Measurements from ENCODE around the gene ONECUT1.

ONECUT1 gene

GRCh38 chr15:52797625-52798501 is 7.7 kb upstream of the ONECUT1 start:
- DNase-seq (ENCODE audit: low spot score), result no peak

GRCh38 chr15:52796753-52797520 is 6.8 kb upstream of the ONECUT1 start:
- no peak for DNase-seq (ENCODE audit: low spot score)

- DNase-seq (ENCODE audit: low spot score), result no peak
Measured at GRCh38 chr15:52796228-52796521, 6.0 kb upstream of the ONECUT1 start.

GRCh38 chr15:52795464-52796227 is 5.5 kb upstream of the ONECUT1 start:
- DNase-seq (ENCODE audit: low spot score), result no peak

- DNase-seq (ENCODE audit: low spot score), result no peak
Measured at GRCh38 chr15:52794665-52795463, 4.7 kb upstream of the ONECUT1 start.

GRCh38 chr15:52791776-52792175 is 1.6 kb upstream of the ONECUT1 start:
- no peak for DNase-seq (ENCODE audit: low spot score)

GRCh38 chr15:52790941-52791751 is 1.0 kb upstream of the ONECUT1 start:
- peak; percentile 41 for DNase-seq (ENCODE audit: low spot score)

- DNase-seq (ENCODE audit: low spot score), result peak; percentile 27
Measured at GRCh38 chr15:52789601-52790168, 451 bp downstream of the ONECUT1 start.

- DNase-seq (ENCODE audit: low spot score), result no peak
Measured at GRCh38 chr15:52789008-52789600, 1.0 kb downstream of the ONECUT1 start.

- DNase-seq (ENCODE audit: low spot score), result no peak
Measured at GRCh38 chr15:52788099-52788986, 1.8 kb downstream of the ONECUT1 start.

GRCh38 chr15:52787549-52788098 is 2.5 kb downstream of the ONECUT1 start:
- no peak for DNase-seq (ENCODE audit: low spot score)

- no peak for DNase-seq (ENCODE audit: low spot score)
Measured at GRCh38 chr15:52787123-52787503, 3.0 kb downstream of the ONECUT1 start.

- DNase-seq (ENCODE audit: low spot score), result no peak
Measured at GRCh38 chr15:52786436-52787122, 3.6 kb downstream of the ONECUT1 start.

- DNase-seq (ENCODE audit: low spot score), result no peak
Measured at GRCh38 chr15:52785672-52786406, 4.3 kb downstream of the ONECUT1 start.

GRCh38 chr15:52784799-52785671 is 5.1 kb downstream of the ONECUT1 start:
- no peak for DNase-seq (ENCODE audit: low spot score)
